Measurements from ENCODE around the gene DMD.
A peak's percentile ranks its signal among the peaks of the same experiment; 100 is the strongest.
"Not testable (repeated sequence)": the region's sequence is repeated elsewhere in the genome, so short reads cannot be mapped to it uniquely, and the experiment has no call there.

DMD gene

GRCh38 chrX:32016195-32016594 is 1195.2 kb downstream of the DMD start:
- DNase-seq (ENCODE audit: low spot score), result no peak

- DNase-seq (ENCODE audit: low spot score), result no peak
Measured at GRCh38 chrX:32010948-32011347, 1200.4 kb downstream of the DMD start.

GRCh38 chrX:32010212-32010611 is 1201.1 kb downstream of the DMD start:
- no peak for DNase-seq (ENCODE audit: low spot score)

- no peak for DNase-seq (ENCODE audit: low spot score)
Measured at GRCh38 chrX:31993637-31994036, 1217.7 kb downstream of the DMD start.

GRCh38 chrX:31988975-31989374 is 1222.4 kb downstream of the DMD start:
- DNase-seq (ENCODE audit: low spot score), result no peak

- no peak for DNase-seq (ENCODE audit: low spot score)
Measured at GRCh38 chrX:31981546-31982062, 1229.7 kb downstream of the DMD start.

GRCh38 chrX:31969714-31970113 is 1241.6 kb downstream of the DMD start:
- DNase-seq (ENCODE audit: low spot score), result no peak

- DNase-seq (ENCODE audit: low spot score), result no peak
Measured at GRCh38 chrX:31962256-31962655, 1249.1 kb downstream of the DMD start.

GRCh38 chrX:31934842-31935370 is 1276.4 kb downstream of the DMD start:
- no peak for DNase-seq (ENCODE audit: low spot score)

GRCh38 chrX:31934015-31934414 is 1277.3 kb downstream of the DMD start:
- no peak for DNase-seq (ENCODE audit: low spot score)

- DNase-seq (ENCODE audit: low spot score), result no peak
Measured at GRCh38 chrX:31932769-31933168, 1278.6 kb downstream of the DMD start.

GRCh38 chrX:31932320-31932719 is 1279.0 kb downstream of the DMD start:
- not testable (repeated sequence) for DNase-seq (ENCODE audit: low spot score)

- peak; percentile 2 for DNase-seq (ENCODE audit: low spot score)
Measured at GRCh38 chrX:31931225-31931624, 1280.1 kb downstream of the DMD start.

- no peak for DNase-seq (ENCODE audit: low spot score)
Measured at GRCh38 chrX:31929366-31929765, 1282.0 kb downstream of the DMD start.

GRCh38 chrX:31921236-31921635 is 1290.1 kb downstream of the DMD start:
- no peak for DNase-seq (ENCODE audit: low spot score)

GRCh38 chrX:31909850-31910572 is 1301.3 kb downstream of the DMD start:
- DNase-seq (ENCODE audit: low spot score), result no peak

GRCh38 chrX:31894152-31894551 is 1317.2 kb downstream of the DMD start:
- DNase-seq (ENCODE audit: low spot score), result no peak

- no peak for DNase-seq (ENCODE audit: low spot score)
Measured at GRCh38 chrX:31893525-31893924, 1317.8 kb downstream of the DMD start.

- no peak for DNase-seq (ENCODE audit: low spot score)
Measured at GRCh38 chrX:31889088-31889487, 1322.3 kb downstream of the DMD start.

- no peak for DNase-seq (ENCODE audit: low spot score)
Measured at GRCh38 chrX:31884535-31884934, 1326.8 kb downstream of the DMD start.

GRCh38 chrX:31872007-31872406 is 1339.3 kb downstream of the DMD start:
- DNase-seq (ENCODE audit: low spot score), result no peak

GRCh38 chrX:31870267-31870666 is 1341.1 kb downstream of the DMD start:
- no peak for DNase-seq (ENCODE audit: low spot score)

- no peak for DNase-seq (ENCODE audit: low spot score)
Measured at GRCh38 chrX:31860686-31861085, 1350.7 kb downstream of the DMD start.

- DNase-seq (ENCODE audit: low spot score), result no peak
Measured at GRCh38 chrX:31858915-31859314, 1352.4 kb downstream of the DMD start.
